SU-DHL-6 (cell line): ENCODE data around the gene TRDN.

Source experiments
- EZH2phosphoT487 ChIP-seq: fragments of 200-600 bp; sonication (generic), shearing (Covaris generic); conservative IDR thresholded peaks from 2 replicates; pipeline ENCODE4 v1.6.1; 2018; ENCODE audit warnings: mild to moderate bottlenecking, antibody characterized with exemption, low read length, moderate library complexity, mixed read lengths
- TF ChIP-seq, protein P1 (sequence below): fragments of 200-600 bp; sonication (generic); IDR thresholded peaks from one replicate; pipeline ENCODE4 v1.5.1; 2017; ENCODE audit warnings: antibody characterized with exemption, mild to moderate bottlenecking, low read length, moderate library complexity; ENCODE audit not compliant: insufficient read depth, poor library complexity, severe bottlenecking

DNA sequence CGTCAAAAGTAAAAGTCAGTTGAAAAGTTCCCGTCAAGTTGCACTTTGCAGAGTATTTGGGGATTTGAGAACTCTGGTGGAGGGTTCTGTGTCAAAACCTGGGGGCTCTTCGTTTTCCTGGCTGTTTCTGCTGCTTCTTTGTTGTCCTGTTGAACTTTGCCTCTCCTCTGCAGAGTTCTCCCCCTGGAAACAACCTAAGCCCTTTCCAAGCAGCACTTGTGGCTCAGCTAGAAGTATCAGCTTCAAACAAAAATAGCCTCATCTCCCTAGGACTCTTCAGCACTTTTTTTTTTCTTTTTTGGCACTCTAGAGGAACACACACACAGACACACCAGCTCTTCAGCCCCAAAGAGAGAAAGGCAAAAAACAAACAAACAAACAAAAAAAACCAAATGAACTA is at the start of gene TRDN:
- TF ChIP-seq, protein P1, sequence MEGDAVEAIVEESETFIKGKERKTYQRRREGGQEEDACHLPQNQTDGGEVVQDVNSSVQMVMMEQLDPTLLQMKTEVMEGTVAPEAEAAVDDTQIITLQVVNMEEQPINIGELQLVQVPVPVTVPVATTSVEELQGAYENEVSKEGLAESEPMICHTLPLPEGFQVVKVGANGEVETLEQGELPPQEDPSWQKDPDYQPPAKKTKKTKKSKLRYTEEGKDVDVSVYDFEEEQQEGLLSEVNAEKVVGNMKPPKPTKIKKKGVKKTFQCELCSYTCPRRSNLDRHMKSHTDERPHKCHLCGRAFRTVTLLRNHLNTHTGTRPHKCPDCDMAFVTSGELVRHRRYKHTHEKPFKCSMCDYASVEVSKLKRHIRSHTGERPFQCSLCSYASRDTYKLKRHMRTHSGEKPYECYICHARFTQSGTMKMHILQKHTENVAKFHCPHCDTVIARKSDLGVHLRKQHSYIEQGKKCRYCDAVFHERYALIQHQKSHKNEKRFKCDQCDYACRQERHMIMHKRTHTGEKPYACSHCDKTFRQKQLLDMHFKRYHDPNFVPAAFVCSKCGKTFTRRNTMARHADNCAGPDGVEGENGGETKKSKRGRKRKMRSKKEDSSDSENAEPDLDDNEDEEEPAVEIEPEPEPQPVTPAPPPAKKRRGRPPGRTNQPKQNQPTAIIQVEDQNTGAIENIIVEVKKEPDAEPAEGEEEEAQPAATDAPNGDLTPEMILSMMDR = no peak
- no peak for TF ChIP-seq EZH2phosphoT487
